GM19467 (cell line): ENCODE data around the gene CALHM5.

ENCODE experiments used
- ATAC-seq: cut with Tn5 transposase; IDR thresholded peaks from one replicate; pipeline ENCODE4 v1.9.1; 2021; ENCODE audit warnings: mild to moderate bottlenecking, moderate library complexity; ENCODE audit not compliant: unreplicated experiment

The CALHM5 gene

GRCh38 chr6:116507324-116507723 is 4.1 kb upstream of the CALHM5 start:
- no peak for ATAC-seq

GRCh38 chr6:116508527-116508926 is 2.9 kb upstream of the CALHM5 start:
- ATAC-seq: no peak

- ATAC-seq: no peak
Measured at GRCh38 chr6:116512111-116512559, 696 bp downstream of the CALHM5 start.

- no peak for ATAC-seq
Measured at GRCh38 chr6:116512734-116513133, 1.3 kb downstream of the CALHM5 start.

- ATAC-seq: no peak
Measured at GRCh38 chr6:116513224-116513875, 1.9 kb downstream of the CALHM5 start.

GRCh38 chr6:116514111-116514510 is 2.7 kb downstream of the CALHM5 start:
- no peak for ATAC-seq

- no peak for ATAC-seq
Measured at GRCh38 chr6:116515141-116515540, 3.7 kb downstream of the CALHM5 start.

GRCh38 chr6:116518621-116519368 is 7.4 kb downstream of the CALHM5 start:
- ATAC-seq: no peak

GRCh38 chr6:116522896-116523295 is 11.5 kb downstream of the CALHM5 start:
- no peak for ATAC-seq

- no peak for ATAC-seq
Measured at GRCh38 chr6:116524236-116524635, 12.8 kb downstream of the CALHM5 start.

- no peak for ATAC-seq
Measured at GRCh38 chr6:116528133-116528532, 16.7 kb downstream of the CALHM5 start.

- no peak for ATAC-seq
Measured at GRCh38 chr6:116528780-116529179, 17.3 kb downstream of the CALHM5 start.

GRCh38 chr6:116529466-116530290 is 18.2 kb downstream of the CALHM5 start:
- no peak for ATAC-seq

- ATAC-seq: no peak
Measured at GRCh38 chr6:116530436-116530835, 19.0 kb downstream of the CALHM5 start.

- peak; percentile 89 for ATAC-seq
Measured at GRCh38 chr6:116531675-116532570, 20.5 kb downstream of the CALHM5 start.

GRCh38 chr6:116533233-116533957 is 22.0 kb downstream of the CALHM5 start:
- ATAC-seq: no peak

GRCh38 chr6:116535109-116535508 is 23.7 kb downstream of the CALHM5 start:
- no peak for ATAC-seq

- no peak for ATAC-seq
Measured at GRCh38 chr6:116536216-116536621, 24.8 kb downstream of the CALHM5 start.

GRCh38 chr6:116542426-116542825 is 31.0 kb downstream of the CALHM5 start:
- ATAC-seq: no peak

GRCh38 chr6:116543149-116543548 is 31.7 kb downstream of the CALHM5 start:
- no peak for ATAC-seq
